ENCODE measurements around the gene JUN. TPM values are rescaled to one million over a fixed set of nuclear protein-coding genes. Genes with fewer than 3 reads are reported as not detected.

The JUN gene
- total RNA-seq, 3 donors from 2014 or later = 138 to 303 (median 153) TPM

DNA sequence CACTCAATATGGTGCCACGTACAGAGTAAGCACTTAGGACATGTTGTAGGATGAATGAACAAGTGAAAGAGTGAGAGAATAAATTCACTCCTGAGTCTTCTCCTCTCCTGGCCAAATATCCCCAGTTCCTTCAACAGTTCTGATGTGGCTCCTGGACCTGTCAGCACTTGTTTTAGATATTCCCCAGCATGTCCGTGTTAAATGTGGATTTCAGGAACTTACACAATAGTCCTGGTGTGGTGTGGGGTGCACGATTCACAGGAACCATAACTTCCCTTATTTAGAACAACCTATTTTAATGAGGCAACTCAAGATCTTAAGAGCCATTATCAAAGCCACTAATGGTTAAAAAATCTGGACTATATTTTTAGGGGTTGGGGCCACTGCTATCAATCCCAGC is 45.0 kb downstream of the JUN start:
- no peaks in the 10 kb centered on the region for H3K36me3 ChIP-seq (ENCODE audit: low read depth)
- no peak for DNase-seq
- TF ChIP-seq, protein P1, sequence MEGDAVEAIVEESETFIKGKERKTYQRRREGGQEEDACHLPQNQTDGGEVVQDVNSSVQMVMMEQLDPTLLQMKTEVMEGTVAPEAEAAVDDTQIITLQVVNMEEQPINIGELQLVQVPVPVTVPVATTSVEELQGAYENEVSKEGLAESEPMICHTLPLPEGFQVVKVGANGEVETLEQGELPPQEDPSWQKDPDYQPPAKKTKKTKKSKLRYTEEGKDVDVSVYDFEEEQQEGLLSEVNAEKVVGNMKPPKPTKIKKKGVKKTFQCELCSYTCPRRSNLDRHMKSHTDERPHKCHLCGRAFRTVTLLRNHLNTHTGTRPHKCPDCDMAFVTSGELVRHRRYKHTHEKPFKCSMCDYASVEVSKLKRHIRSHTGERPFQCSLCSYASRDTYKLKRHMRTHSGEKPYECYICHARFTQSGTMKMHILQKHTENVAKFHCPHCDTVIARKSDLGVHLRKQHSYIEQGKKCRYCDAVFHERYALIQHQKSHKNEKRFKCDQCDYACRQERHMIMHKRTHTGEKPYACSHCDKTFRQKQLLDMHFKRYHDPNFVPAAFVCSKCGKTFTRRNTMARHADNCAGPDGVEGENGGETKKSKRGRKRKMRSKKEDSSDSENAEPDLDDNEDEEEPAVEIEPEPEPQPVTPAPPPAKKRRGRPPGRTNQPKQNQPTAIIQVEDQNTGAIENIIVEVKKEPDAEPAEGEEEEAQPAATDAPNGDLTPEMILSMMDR (IDR thresholded peaks at IDR 0.05) = no peak
- H3K9me3 ChIP-seq = no peaks in the 10 kb centered on the region
- intact Hi-C loops (cut with DNase I, micrococcal nuclease) = no loop called here
- H3K4me3 ChIP-seq = no peak overlapping the region
- ATAC-seq = no peak
- no peaks in the 10 kb centered on the region for H3K4me1 ChIP-seq (ENCODE audit: low read depth)

DNA sequence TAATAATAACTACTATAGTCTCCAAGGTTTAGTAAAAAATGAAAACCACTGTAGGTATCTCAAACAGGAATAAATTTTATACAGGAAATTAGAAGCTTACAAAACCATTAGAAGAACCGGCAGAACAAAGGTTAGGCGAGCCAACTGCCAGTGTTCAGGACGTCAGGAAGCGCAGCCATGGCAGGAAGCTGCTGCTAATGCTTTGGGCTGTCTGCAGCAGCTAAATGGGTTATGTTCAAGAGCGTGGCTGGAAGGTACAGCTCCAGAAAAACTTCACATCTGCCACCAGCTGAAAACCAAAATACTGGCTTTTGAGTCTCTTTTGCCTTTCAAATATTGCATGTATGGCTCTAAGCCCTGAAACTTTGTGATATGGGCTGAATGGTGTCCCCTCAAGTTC is 48.3 kb downstream of the JUN start:
- Histone ChIP-seq H3K4me3 (no peak overlapping the region), H3K4me1 (ENCODE audit: low read depth) (no peaks in the 10 kb centered on the region), H3K36me3 (ENCODE audit: low read depth) (no peaks in the 10 kb centered on the region), H3K9me3 (no peaks in the 10 kb centered on the region)
- intact Hi-C loops (cut with DNase I, micrococcal nuclease) = no loop called here
- TF ChIP-seq, protein P1 (IDR thresholded peaks at IDR 0.05) = no peak
- ATAC-seq = no peak
- no peak for DNase-seq

DNA sequence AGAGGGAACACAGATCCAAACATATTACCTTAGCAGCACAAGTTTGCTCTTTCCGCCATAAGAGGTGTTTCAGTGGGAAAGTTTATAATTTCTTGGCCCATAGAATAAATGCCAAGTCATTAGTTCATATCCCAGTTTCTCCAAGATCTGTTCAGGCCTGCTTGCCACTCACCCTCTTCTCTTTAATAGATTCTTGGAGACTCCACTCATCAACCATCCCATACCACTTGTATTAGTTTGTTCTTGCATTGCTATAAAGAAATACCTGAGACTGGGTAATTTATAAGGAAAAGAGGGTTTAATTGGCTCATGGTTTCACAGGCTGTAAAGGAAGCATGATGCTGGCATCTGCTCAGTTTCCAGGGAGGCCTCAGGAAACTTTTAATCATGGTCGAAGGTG is 49.2 kb downstream of the JUN start:
- DNase-seq (no peak), ATAC-seq (no peak)
- TF ChIP-seq, protein P1 (IDR thresholded peaks at IDR 0.05) = no peak
- no peaks in the 10 kb centered on the region for H3K36me3 ChIP-seq (ENCODE audit: low read depth)
- H3K4me1 ChIP-seq (ENCODE audit: low read depth) = no peaks in the 10 kb centered on the region
- H3K4me3 ChIP-seq = no peak overlapping the region
- no peaks in the 10 kb centered on the region for H3K9me3 ChIP-seq
- intact Hi-C loops (cut with DNase I, micrococcal nuclease) = no loop called here

DNA sequence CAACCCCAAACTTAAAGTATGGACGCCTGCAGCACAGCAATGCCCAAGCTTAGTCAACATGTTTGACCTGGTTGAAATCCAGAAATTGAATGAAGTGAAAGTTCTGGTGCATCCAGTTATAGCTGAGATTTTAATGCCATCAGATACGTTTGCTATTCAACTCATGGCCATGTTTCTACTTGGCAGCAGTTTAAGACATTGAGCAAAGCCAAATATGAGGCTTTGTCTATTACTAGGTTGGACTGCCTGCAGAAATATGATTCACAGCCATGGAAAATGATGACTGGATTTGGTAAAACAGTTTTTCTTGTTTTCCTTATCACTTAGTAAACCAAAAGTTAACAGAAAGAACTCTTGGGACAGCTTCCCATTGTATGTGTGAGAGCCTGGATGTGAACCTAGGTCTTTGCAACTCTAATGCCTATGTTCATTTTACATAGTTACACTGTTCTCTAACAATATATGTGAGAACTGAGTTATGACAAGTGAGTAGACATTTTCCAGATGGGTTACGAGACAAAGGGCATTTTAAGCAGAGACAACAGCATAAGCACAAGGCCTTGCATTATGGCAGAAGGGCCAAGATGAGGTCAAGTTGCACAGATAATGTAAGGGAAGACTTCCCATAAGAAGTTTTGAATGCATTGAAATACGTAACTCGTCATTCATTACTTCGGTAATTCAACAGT is 51.6 kb downstream of the JUN start:
- no peaks in the 10 kb centered on the region for H3K9me3 ChIP-seq
- ATAC-seq = no peak
- H3K4me1 ChIP-seq (ENCODE audit: low read depth) = no peaks in the 10 kb centered on the region
- H3K36me3 ChIP-seq (ENCODE audit: low read depth) = no peaks in the 10 kb centered on the region
- no peak overlapping the region for H3K4me3 ChIP-seq
- intact Hi-C loops (cut with DNase I, micrococcal nuclease) = no loop called here
- DNase-seq = no peak
- TF ChIP-seq, protein P1 (IDR thresholded peaks at IDR 0.05) = no peak

Other genes with a start within 250 kb of the JUN start
- gene OMA1, start 237.3 kb downstream of the JUN start, total RNA-seq = 10 to 100 TPM; 20.4 to 42.4 (median 32.4) TPM
- gene TACSTD2, start 206.8 kb downstream of the JUN start, total RNA-seq = under 1 TPM; 0.23 to 0.65 (median 0.32) TPM
- 10 to 100 TPM; 40.8 to 51.7 (median 42.5) TPM for gene MYSM1, start 84.0 kb downstream of the JUN start, total RNA-seq

Measured in mucosa of descending colon (tissue), 3 donors.